SH-SY5Y (cell line): Measurements from ENCODE around the gene PCK1.

Source experiments
- GATA2 ChIP-seq: IDR thresholded peaks from 2 replicates; pipeline ENCODE4 v1.6.1; 2011; ENCODE audit warnings: mild to moderate bottlenecking, low read depth, low read length
- GATA3 ChIP-seq: IDR thresholded peaks from 2 replicates; pipeline ENCODE4 v1.6.1; 2011; ENCODE audit warnings: low read depth, mild to moderate bottlenecking, low read length, moderate library complexity

GRCh38 chr20:57582432-57583288 is 21.8 kb downstream of the PCK1 start:
- TF ChIP-seq GATA3 (no peak), GATA2 (no peak)
